Erythroblast (primary cell): ENCODE data around the gene TIPIN.

ENCODE experiments used
- GATA1 ChIP-seq: IDR thresholded peaks from 2 replicates; pipeline ENCODE4 v1.6.1; 2011; ENCODE audit warnings: low read depth, mild to moderate bottlenecking, control low read depth, low read length, moderate library complexity
- POLR2A ChIP-seq: IDR thresholded peaks from 2 replicates; pipeline ENCODE4 v1.6.1; 2011; ENCODE audit warnings: mild to moderate bottlenecking, low read length

DNA sequence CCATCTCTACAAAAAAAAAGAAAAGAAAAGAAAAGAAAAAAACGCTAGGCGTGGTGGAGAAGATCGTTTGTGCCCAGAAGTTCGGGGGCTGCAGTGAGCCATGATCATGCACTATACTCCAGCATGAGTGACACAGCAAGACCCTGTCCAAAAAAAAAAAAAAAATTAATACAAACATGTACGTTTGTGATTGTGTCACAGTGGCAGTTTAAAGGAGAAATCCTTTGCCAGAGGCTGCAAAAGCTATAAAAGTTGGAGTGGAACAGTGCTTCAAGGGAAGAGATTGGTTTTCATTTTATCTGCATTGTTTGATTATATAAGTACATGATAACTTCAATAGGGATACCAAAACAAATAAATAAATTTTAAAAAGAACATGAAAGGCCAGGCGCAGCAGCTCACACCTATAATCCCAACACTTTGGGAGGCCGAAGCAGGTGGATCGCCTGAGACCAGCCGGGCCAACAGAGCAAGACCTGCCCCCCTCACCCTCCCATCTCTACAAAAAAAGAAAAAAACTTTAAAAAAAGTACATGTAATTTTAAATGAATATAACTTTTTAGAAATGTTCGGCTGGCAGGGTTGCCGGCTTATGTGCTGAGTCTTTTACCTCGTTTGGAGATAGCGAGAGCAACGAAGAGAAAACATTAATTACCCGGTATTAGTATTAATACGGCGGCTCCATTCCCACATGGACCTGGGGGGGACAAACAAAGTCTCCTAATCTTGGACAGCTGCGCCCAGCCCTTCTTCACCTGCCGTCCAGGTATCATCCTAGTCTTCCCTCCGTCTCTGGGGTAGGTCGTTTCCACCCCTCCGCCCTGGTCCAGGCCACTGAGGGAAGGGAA lies 63.7 kb downstream of the TIPIN start:
- no peak for TF ChIP-seq POLR2A
- no peak for TF ChIP-seq GATA1
